SK-N-SH (cell line): ENCODE measurements around the gene FGF22. TPM values are rescaled to one million over a fixed set of nuclear protein-coding genes. Genes with fewer than 3 reads are reported as not detected.

ENCODE experiments used
- CTCF ChIA-PET: fragments of 300-600, 350-600 bp; formaldehyde crosslinking; extraction: SDS; loops from one replicate; lab custom pipeline; 2021; lab: Yijun Ruan, JAX
- POLR2A ChIA-PET: fragments of 350-600 bp; sonication (Branson Sonifier 250); formaldehyde crosslinking; extraction: SDS; loops from one replicate; lab custom pipeline; 2020; ENCODE audit warnings: antibody characterized with exemption, inconsistent platforms; lab: Yijun Ruan, JAX
- DNase-seq: peaks from one replicate; pipeline ENCODE4 v3.0.0; 2012
- H2AFZ ChIP-seq: fragments of 200-600 bp; sonication (generic); 2 replicates; pipeline ENCODE4 v1.8.1; 2016; ENCODE audit warnings: antibody characterized with exemption, mild to moderate bottlenecking, low read depth
- H3F3A ChIP-seq: fragments of 200-600 bp; sonication (generic); replicated peaks from 2 replicates; pipeline ENCODE3; 2016; ENCODE audit warnings: antibody characterized with exemption, mild to moderate bottlenecking; ENCODE audit not compliant: insufficient read depth
- H3K27ac ChIP-seq, 2 experiments: fragments of 200-500 bp in 1 of 2; fragments of 200-600 bp in 1 of 2; sonication (Bioruptor generic) in 1 of 2; sonication (generic), shearing (Covaris generic) in 1 of 2; 2 replicates each; pipeline versions ENCODE4 v1.5.1 to v1.6.1; 2014 to 2016; ENCODE audit warnings: low read depth in 2 of 2, inconsistent platforms in 1 of 2, low read length in 1 of 2, mild to moderate bottlenecking in 1 of 2, mixed read lengths in 1 of 2
- H3K27me3 ChIP-seq: fragments of 200-600 bp; sonication (generic), shearing (Covaris generic); 2 replicates; pipeline ENCODE4 v1.6.1; 2016; ENCODE audit warnings: mixed run types; ENCODE audit not compliant: insufficient read depth
- H3K36me3 ChIP-seq, 2 experiments: fragments of 200-500 bp in 1 of 2; fragments of 200-600 bp in 1 of 2; sonication (Bioruptor generic) in 1 of 2; sonication (generic) in 1 of 2; replicated peaks in 1 of 2; 2 replicates each; pipeline versions ENCODE3 to v1.5.1; 2014 to 2016; ENCODE audit warnings: low read length in 1 of 2, mild to moderate bottlenecking in 1 of 2; ENCODE audit not compliant: insufficient read depth in 2 of 2, control insufficient read depth in 1 of 2
- H3K4me1 ChIP-seq, 2 experiments: fragments of 200-500 bp in 1 of 2; fragments of 200-600 bp in 1 of 2; sonication (Bioruptor generic) in 1 of 2; sonication (generic), shearing (Covaris generic) in 1 of 2; 2 replicates each; pipeline versions ENCODE4 v1.5.1 to v1.6.1; 2014 to 2016; ENCODE audit warnings: low read depth in 1 of 2, low read length in 1 of 2, mixed run types in 1 of 2; ENCODE audit not compliant: insufficient read depth in 2 of 2, control insufficient read depth in 1 of 2
- H3K4me2 ChIP-seq: fragments of 200-600 bp; sonication (generic), shearing (Covaris generic); 2 replicates; pipeline ENCODE4 v1.6.1; 2017; ENCODE audit warnings: mixed run types
- H3K4me3 ChIP-seq, 2 experiments: fragments of 200-500 bp in 1 of 2; fragments of 200-600 bp in 1 of 2; sonication (Bioruptor generic) in 1 of 2; sonication (generic), shearing (Covaris generic) in 1 of 2; 2 replicates each; pipeline versions ENCODE4 v1.5.1 to v1.8.1; 2014 to 2016; ENCODE audit warnings: low read depth in 2 of 2, inconsistent platforms in 1 of 2, low read length in 1 of 2, mild to moderate bottlenecking in 1 of 2, mixed read lengths in 1 of 2, moderate library complexity in 1 of 2
- H3K79me2 ChIP-seq: fragments of 200-600 bp; sonication (generic); 2 replicates; pipeline ENCODE4 v1.8.1; 2017; ENCODE audit warnings: mild to moderate bottlenecking; ENCODE audit not compliant: insufficient read depth
- H3K9ac ChIP-seq: fragments of 200-600 bp; sonication (generic); 2 replicates; pipeline ENCODE4 v1.6.1; 2017; ENCODE audit warnings: mixed run types
- H3K9me2 ChIP-seq: fragments of 200-600 bp; sonication (generic); 2 replicates; pipeline ENCODE4 v1.6.1; 2017; ENCODE audit warnings: mixed run types
- H3K9me3 ChIP-seq: fragments of 200-600 bp; sonication (generic); 2 replicates; pipeline ENCODE4 v1.6.1; 2017; ENCODE audit warnings: mixed run types, mild to moderate bottlenecking, moderate library complexity
- H4K20me1 ChIP-seq: fragments of 200-600 bp; sonication (generic); 2 replicates; pipeline ENCODE4 v1.6.1; 2017; ENCODE audit warnings: mild to moderate bottlenecking, mixed run types; ENCODE audit not compliant: insufficient read depth
- CHD2 ChIP-seq: fragments of 150-350 bp; IDR thresholded peaks from 2 replicates; pipeline ENCODE4 v1.6.1; 2018; ENCODE audit warnings: low read length; ENCODE audit not compliant: partially characterized antibody
- MEF2A ChIP-seq: IDR thresholded peaks from 2 replicates; pipeline ENCODE4 v1.4.0; 2012; ENCODE audit warnings: low read depth, borderline replicate concordance
- RFX5 ChIP-seq: IDR thresholded peaks from 2 replicates; pipeline ENCODE4 v1.6.1; 2012; ENCODE audit warnings: mild to moderate bottlenecking, improper control_type of control experiment, low read length
- WGBS: methylation state at CpG from one replicate; pipeline ENCODE4 v1.1.6; 2017; ENCODE audit warnings: low lambda C conversion rate; 5-methylcytosine and 5-hydroxymethylcytosine counted together
- polyA plus RNA-seq, 3 experiments: library from polyadenylated mRNA; depleted of rRNA; stranded (reverse); fragments of >200 nt; gene quantifications; 2 replicates each; pipeline ENCODE4 v1.2.3, GENCODE V29; 2012
- TF ChIP-seq, protein P1 (sequence below): fragments of 150-350 bp; IDR thresholded peaks from 2 replicates; pipeline ENCODE4 v1.6.1; 2016; ENCODE audit warnings: mild to moderate bottlenecking, low read depth, low read length
- TF ChIP-seq, protein P2 (sequence below): fragments of 200-600 bp; sonication (generic); IDR thresholded peaks from 2 replicates; pipeline ENCODE4 v1.6.1; 2017; ENCODE audit warnings: antibody characterized with exemption, mild to moderate bottlenecking, moderate library complexity

Gene FGF22
- polyA plus RNA-seq, 1 of the 3 experiments (the other 2 are of a cell fraction) = 0.62 TPM

DNA sequence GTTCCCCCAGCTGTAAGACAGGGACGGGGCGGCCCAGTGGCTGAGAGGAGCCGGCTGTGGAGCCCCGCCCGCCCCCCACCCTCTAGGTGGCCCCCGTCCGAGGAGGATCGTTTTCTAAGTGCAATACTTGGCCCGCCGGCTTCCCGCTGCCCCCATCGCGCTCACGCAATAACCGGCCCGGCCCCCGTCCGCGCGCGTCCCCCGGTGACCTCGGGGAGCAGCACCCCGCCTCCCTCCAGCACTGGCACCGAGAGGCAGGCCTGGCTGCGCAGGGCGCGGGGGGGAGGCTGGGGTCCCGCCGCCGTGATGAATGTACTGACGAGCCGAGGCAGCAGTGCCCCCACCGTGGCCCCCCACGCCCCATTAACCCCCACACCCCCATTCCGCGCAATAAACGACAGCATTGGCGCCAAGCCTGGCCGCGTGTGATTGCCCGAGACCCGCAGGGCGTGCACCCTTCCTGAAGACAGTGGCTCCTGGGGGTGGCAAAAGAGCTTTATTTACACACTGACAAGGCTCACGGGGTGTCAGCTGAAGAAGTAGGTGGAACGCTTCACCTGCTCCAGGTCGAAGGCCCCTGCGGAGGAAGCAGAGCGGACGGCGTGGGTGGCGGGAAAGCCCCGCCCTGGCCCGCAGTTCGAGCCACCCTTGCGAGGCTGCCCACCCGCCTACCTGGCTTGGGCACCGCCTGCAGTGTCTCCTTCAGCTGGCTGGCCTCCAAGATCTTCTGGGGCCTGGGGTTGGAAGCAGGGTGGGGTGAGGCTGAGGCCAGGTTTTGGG is 22.7 kb upstream of the FGF22 start:
- H3K27me3 ChIP-seq = no peaks in the 10 kb centered on the region
- no peak overlapping the region for H3K4me2 ChIP-seq
- no peaks in the 10 kb centered on the region for H4K20me1 ChIP-seq
- CTCF ChIA-PET = interaction anchor here (0.9 kb wide), 1 partner anchor 12 kb away, joined by 8 read pairs; no protein-coding TSS in a partner anchor
- H3K4me1 ChIP-seq = no peaks in the 10 kb centered on the region
- TF ChIP-seq, protein P1, sequence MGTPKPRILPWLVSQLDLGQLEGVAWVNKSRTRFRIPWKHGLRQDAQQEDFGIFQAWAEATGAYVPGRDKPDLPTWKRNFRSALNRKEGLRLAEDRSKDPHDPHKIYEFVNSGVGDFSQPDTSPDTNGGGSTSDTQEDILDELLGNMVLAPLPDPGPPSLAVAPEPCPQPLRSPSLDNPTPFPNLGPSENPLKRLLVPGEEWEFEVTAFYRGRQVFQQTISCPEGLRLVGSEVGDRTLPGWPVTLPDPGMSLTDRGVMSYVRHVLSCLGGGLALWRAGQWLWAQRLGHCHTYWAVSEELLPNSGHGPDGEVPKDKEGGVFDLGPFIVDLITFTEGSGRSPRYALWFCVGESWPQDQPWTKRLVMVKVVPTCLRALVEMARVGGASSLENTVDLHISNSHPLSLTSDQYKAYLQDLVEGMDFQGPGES = no peak
- TF ChIP-seq CHD2 = no peak
- no peaks in the 10 kb centered on the region for H3K79me2 ChIP-seq
- POLR2A ChIA-PET = no interaction called here
- H3K36me3 ChIP-seq = peaks cover 0 to 41% of the 10 kb centered on the region in 2 experiments
- H3K9me2 ChIP-seq = no peaks in the 10 kb centered on the region
- no peak overlapping the region for H3K9ac ChIP-seq
- 92% methylated on average over 50 of the region's 58 CpGs for WGBS
- no peaks in the 10 kb centered on the region for H3K9me3 ChIP-seq
- H2AFZ ChIP-seq = no peak overlapping the region
- H3K27ac ChIP-seq = no peak overlapping the region
- no peak for DNase-seq
- no peak overlapping the region for H3K4me3 ChIP-seq
- H3F3A ChIP-seq = peaks cover 1% of the 10 kb centered on the region

DNA sequence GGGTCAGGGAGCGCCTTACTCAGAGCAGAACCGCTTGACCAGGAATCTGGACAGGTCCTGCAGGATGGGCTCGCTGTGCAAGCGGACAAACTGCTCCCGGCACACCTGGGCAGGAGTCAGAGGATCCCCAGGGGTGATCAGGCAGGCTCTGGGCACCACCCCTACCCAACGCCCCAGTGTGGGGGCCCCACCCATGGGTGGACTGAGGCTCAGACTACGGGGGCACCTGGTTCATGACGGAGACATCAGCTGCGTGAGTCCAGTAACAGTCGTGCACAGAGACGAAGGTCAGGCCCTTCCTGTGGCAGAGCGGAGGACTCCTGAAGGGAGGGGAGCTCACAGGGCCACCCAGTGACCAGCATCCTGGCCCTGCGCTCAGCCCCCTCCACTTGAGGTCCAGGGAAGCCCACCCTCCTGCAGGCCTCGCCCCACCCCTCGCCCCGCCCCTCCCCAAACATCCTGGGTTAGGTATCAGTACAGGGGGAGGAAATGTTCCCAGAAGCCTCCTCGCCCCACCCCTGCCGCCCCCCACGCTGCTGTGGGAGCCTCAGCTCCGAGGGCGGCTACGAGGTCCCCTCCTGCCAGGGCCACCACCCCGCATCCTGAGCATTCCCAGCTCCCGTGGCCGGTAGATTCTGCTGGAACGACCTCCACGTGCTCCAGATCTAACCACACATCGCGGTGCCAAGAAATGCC is 22.0 kb upstream of the FGF22 start:
- no peaks in the 10 kb centered on the region for H3K9me3 ChIP-seq
- peaks cover 0 to 47% of the 10 kb centered on the region in 2 experiments for H3K36me3 ChIP-seq
- H3K4me3 ChIP-seq = no peak overlapping the region
- no peaks in the 10 kb centered on the region for H3F3A ChIP-seq
- no peak for DNase-seq
- H3K9me2 ChIP-seq = no peaks in the 10 kb centered on the region
- POLR2A ChIA-PET = no interaction called here
- no peak overlapping the region for H3K27ac ChIP-seq
- CTCF ChIA-PET = interaction anchor here (0.6 to 0.9 kb wide), 2 partner anchors 11 to 314 kb away, joined by 3 to 8 read pairs; no protein-coding TSS in a partner anchor
- no peak overlapping the region for H2AFZ ChIP-seq
- no peaks in the 10 kb centered on the region for H3K79me2 ChIP-seq
- TF ChIP-seq, protein P1 = no peak
- TF ChIP-seq MEF2A (no peak), RFX5 (no peak)
- TF ChIP-seq, protein P2, sequence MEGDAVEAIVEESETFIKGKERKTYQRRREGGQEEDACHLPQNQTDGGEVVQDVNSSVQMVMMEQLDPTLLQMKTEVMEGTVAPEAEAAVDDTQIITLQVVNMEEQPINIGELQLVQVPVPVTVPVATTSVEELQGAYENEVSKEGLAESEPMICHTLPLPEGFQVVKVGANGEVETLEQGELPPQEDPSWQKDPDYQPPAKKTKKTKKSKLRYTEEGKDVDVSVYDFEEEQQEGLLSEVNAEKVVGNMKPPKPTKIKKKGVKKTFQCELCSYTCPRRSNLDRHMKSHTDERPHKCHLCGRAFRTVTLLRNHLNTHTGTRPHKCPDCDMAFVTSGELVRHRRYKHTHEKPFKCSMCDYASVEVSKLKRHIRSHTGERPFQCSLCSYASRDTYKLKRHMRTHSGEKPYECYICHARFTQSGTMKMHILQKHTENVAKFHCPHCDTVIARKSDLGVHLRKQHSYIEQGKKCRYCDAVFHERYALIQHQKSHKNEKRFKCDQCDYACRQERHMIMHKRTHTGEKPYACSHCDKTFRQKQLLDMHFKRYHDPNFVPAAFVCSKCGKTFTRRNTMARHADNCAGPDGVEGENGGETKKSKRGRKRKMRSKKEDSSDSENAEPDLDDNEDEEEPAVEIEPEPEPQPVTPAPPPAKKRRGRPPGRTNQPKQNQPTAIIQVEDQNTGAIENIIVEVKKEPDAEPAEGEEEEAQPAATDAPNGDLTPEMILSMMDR = no peak
- H3K4me2 ChIP-seq = no peak overlapping the region
- WGBS = 84% methylated on average over 9 of the region's 29 CpGs
- H3K27me3 ChIP-seq = no peaks in the 10 kb centered on the region
- no peaks in the 10 kb centered on the region for H3K4me1 ChIP-seq
- no peaks in the 10 kb centered on the region for H4K20me1 ChIP-seq
- no peak overlapping the region for H3K9ac ChIP-seq
